HepG2 (cell line): ENCODE measurements around the gene ILRUN. TPM values are rescaled to one million over a fixed set of nuclear protein-coding genes. Genes with fewer than 3 reads are reported as not detected.

Source experiments
- ARHGAP35 ChIP-seq: sonication (generic); formaldehyde crosslinking; IDR thresholded peaks from 2 replicates; pipeline ENCODE4 v1.9.0; 2022; ENCODE audit warnings: mild to moderate bottlenecking, inconsistent platforms, moderate library complexity, missing genetic modification reagents, borderline replicate concordance
- CAMTA2 ChIP-seq: sonication (generic); formaldehyde crosslinking; IDR thresholded peaks from 2 replicates; pipeline ENCODE4 v1.4.0; 2020; ENCODE audit warnings: mild to moderate bottlenecking, missing genetic modification reagents, borderline replicate concordance
- CCAR2 ChIP-seq: fragments of 200-400 bp; formaldehyde crosslinking; optimal IDR thresholded peaks from 2 replicates; pipeline ENCODE3; 2018; ENCODE audit warnings: low read depth, mild to moderate bottlenecking, low read length, moderate library complexity
- FOXO1 ChIP-seq: sonication (generic); formaldehyde crosslinking; IDR thresholded peaks from 2 replicates; pipeline ENCODE4 v1.4.0; 2020; ENCODE audit warnings: missing genetic modification reagents
- HOXA9 ChIP-seq: sonication (generic); formaldehyde crosslinking; IDR thresholded peaks from 2 replicates; pipeline ENCODE4 v1.8.1; 2022; ENCODE audit warnings: missing genetic modification reagents, mild to moderate bottlenecking, moderate library complexity, borderline replicate concordance
- KDM1A ChIP-seq: IDR thresholded peaks from 2 replicates; pipeline ENCODE4 v1.6.1; 2016; ENCODE audit warnings: missing compliant biosample characterization
- NFATC3 ChIP-seq: sonication (generic); formaldehyde crosslinking; IDR thresholded peaks from 2 replicates; pipeline ENCODE4 v1.5.1; 2020; ENCODE audit warnings: mild to moderate bottlenecking, missing genetic modification reagents
- PAXIP1 ChIP-seq: sonication (generic); formaldehyde crosslinking; conservative IDR thresholded peaks from 2 replicates; pipeline ENCODE4 v1.4.0; 2020; ENCODE audit warnings: mild to moderate bottlenecking, missing genetic modification reagents, moderate library complexity
- SIX4 ChIP-seq: sonication (generic); formaldehyde crosslinking; IDR thresholded peaks from 2 replicates; pipeline ENCODE4 v1.4.0; 2020; ENCODE audit warnings: missing genetic modification reagents
- SMAD9 ChIP-seq: sonication (generic); formaldehyde crosslinking; IDR thresholded peaks from 2 replicates; pipeline ENCODE4 v1.5.1; 2020; ENCODE audit warnings: mild to moderate bottlenecking, missing genetic modification reagents
- SNAPC2 ChIP-seq: sonication (generic); formaldehyde crosslinking; IDR thresholded peaks from 2 replicates; pipeline ENCODE4 v1.8.1; 2022; ENCODE audit warnings: mild to moderate bottlenecking, missing genetic modification reagents
- ZC3H13 ChIP-seq: sonication (generic); formaldehyde crosslinking; IDR thresholded peaks from 2 replicates; pipeline ENCODE4 v1.8.1; 2023; ENCODE audit warnings: mild to moderate bottlenecking, missing genetic modification reagents, moderate library complexity
- ZFX ChIP-seq: sonication (generic); formaldehyde crosslinking; IDR thresholded peaks from 2 replicates; pipeline ENCODE4 v1.4.0; 2020; ENCODE audit warnings: mild to moderate bottlenecking, low read depth, missing genetic modification reagents, moderate library complexity
- ZFY ChIP-seq: sonication (generic); formaldehyde crosslinking; IDR thresholded peaks from 2 replicates; pipeline ENCODE4 v1.4.0; 2020; ENCODE audit warnings: missing genetic modification reagents
- ZFYVE20 ChIP-seq: sonication (generic); formaldehyde crosslinking; IDR thresholded peaks from 2 replicates; pipeline ENCODE4 v1.8.0; 2023; ENCODE audit warnings: low read depth, mild to moderate bottlenecking, moderate library complexity, missing genetic modification reagents, borderline replicate concordance
- ZNF234 ChIP-seq: sonication (generic); formaldehyde crosslinking; conservative IDR thresholded peaks from 2 replicates; pipeline ENCODE4 v1.5.1; 2020; ENCODE audit warnings: mild to moderate bottlenecking, missing genetic modification reagents
- ZSCAN5A ChIP-seq: sonication (generic); formaldehyde crosslinking; IDR thresholded peaks from 2 replicates; pipeline ENCODE4 v1.8.0; 2022; ENCODE audit warnings: mild to moderate bottlenecking, missing genetic modification reagents, borderline replicate concordance
- polyA plus RNA-seq, 8 experiments: library from polyadenylated mRNA; depleted of rRNA in 3 of 8; stranded (reverse) in 7 of 8; unstranded in 1 of 8; fragments of >200 nt; fragmentation: Illumina TruSeq in 4 of 8; extraction: Trizol in 4 of 8; gene quantifications; 2 replicates each; pipeline versions ENCODE4 v1.2.1 to v1.2.3, GENCODE V29; 2011 to 2016; ENCODE audit warnings: low read depth in 4 of 8, missing spikeins in 1 of 8, mixed read lengths in 1 of 8; ENCODE audit not compliant: insufficient read depth in 1 of 8
- total RNA-seq, 5 experiments: library from RNA; depleted of rRNA; stranded (reverse); fragments of >200 nt; fragmentation: Illumina TruSeq; extraction: Trizol; gene quantifications; 2 replicates each; pipeline ENCODE4 v1.2.3, GENCODE V29; 2016; ENCODE audit warnings: low read depth in 1 of 5

ILRUN gene
- total and polyA plus RNA-seq, 2 of the 13 experiments (the other 11 are each of a cell fraction or from before 2014, with no cell fraction given), result 45.5 to 66.6 TPM

GRCh38 chr6:34709386-34709785 is 12.8 kb upstream of the ILRUN start (continued):
- TF ChIP-seq PAXIP1 (CRISPR knock-in tag) (no peak), ZSCAN5A (no peak), KDM1A (CRISPR knock-in tag) (no peak), SIX4 (no peak), ZFYVE20 (CRISPR knock-in tag) (no peak), ZFX (CRISPR knock-in tag) (peak; percentile 68), SNAPC2 (CRISPR knock-in tag) (no peak), ARHGAP35 (CRISPR knock-in tag) (no peak), FOXO1 (CRISPR knock-in tag) (no peak), CCAR2 (no peak), NFATC3 (CRISPR knock-in tag) (no peak), ZNF234 (CRISPR knock-in tag) (no peak), ZC3H13 (CRISPR knock-in tag) (no peak), ZFY (CRISPR knock-in tag) (peak; percentile 64), HOXA9 (CRISPR knock-in tag) (no peak), CAMTA2 (CRISPR knock-in tag) (no peak), SMAD9 (CRISPR knock-in tag) (no peak)
